SU-DHL-6 (cell line): ENCODE measurements around the gene ADARB2.

Experiments used
- H2AFZ ChIP-seq: fragments of 200-600 bp; sonication (generic); 2 replicates; pipeline ENCODE4 v1.6.1; 2014; ENCODE audit warnings: low read depth, mild to moderate bottlenecking, moderate library complexity, mixed read lengths, antibody characterized with exemption, low read length; ENCODE audit not compliant: severe bottlenecking
- H3F3A ChIP-seq: fragments of 200-600 bp; shearing (Covaris generic); 2 replicates; pipeline ENCODE4 v1.6.0; 2016; ENCODE audit warnings: antibody characterized with exemption, mild to moderate bottlenecking; ENCODE audit not compliant: insufficient read depth
- H3K27ac ChIP-seq: fragments of 200-600 bp; sonication (generic); 2 replicates; pipeline ENCODE4 v1.5.1; 2016; ENCODE audit warnings: low read depth, mild to moderate bottlenecking, low read length, moderate library complexity, mixed read lengths
- H3K27me3 ChIP-seq: fragments of 200-600 bp; sonication (generic), shearing (Covaris generic); 2 replicates; pipeline ENCODE4 v1.6.0; 2014; ENCODE audit warnings: mild to moderate bottlenecking, low read length
- H3K36me3 ChIP-seq: fragments of 200-600 bp; sonication (generic); 2 replicates; pipeline ENCODE4 v1.6.1; 2014; ENCODE audit warnings: mild to moderate bottlenecking, low read length, mixed read lengths
- H3K4me2 ChIP-seq: fragments of 300-600, 200-600 bp; shearing (Covaris generic), sonication (generic); 2 replicates; pipeline ENCODE4 v1.6.0; 2014; ENCODE audit warnings: low read length, low read depth, mild to moderate bottlenecking; ENCODE audit not compliant: poor library complexity, severe bottlenecking
- H3K4me3 ChIP-seq: fragments of 200-600 bp; sonication (generic); 2 replicates; pipeline ENCODE4 v1.5.1; 2014; ENCODE audit warnings: antibody characterized with exemption, low read length, mild to moderate bottlenecking, mixed read lengths; ENCODE audit not compliant: insufficient read depth, poor library complexity, severe bottlenecking
- H3K79me2 ChIP-seq: fragments of 200-600 bp; sonication (generic); 2 replicates; pipeline ENCODE4 v1.6.1; 2014; ENCODE audit warnings: mild to moderate bottlenecking, low read length, moderate library complexity; ENCODE audit not compliant: insufficient read depth
- H3K9ac ChIP-seq: fragments of 200-600 bp; sonication (generic); 2 replicates; pipeline ENCODE4 v1.7.0; 2014; ENCODE audit warnings: mild to moderate bottlenecking, low read length
- H3K9me2 ChIP-seq: fragments of 200-600 bp; sonication (generic); replicated peaks from 2 replicates; pipeline ENCODE4 v1.6.1; 2014; ENCODE audit warnings: low read length; ENCODE audit not compliant: insufficient read depth
- H3K9me3 ChIP-seq: fragments of 200-600 bp; sonication (generic); 2 replicates; pipeline ENCODE4 v1.6.1; 2014; ENCODE audit warnings: low read length, mixed read lengths; ENCODE audit not compliant: insufficient read depth
- H4K20me1 ChIP-seq: fragments of 200-600 bp; sonication (generic); 2 replicates; pipeline ENCODE4 v1.6.1; 2014; ENCODE audit warnings: low read depth, mild to moderate bottlenecking, antibody characterized with exemption, low read length, moderate library complexity, mixed read lengths
- CTCF ChIP-seq: fragments of 200-600 bp; sonication (generic); IDR thresholded peaks from one replicate; pipeline ENCODE4 v1.5.1; 2017; ENCODE audit warnings: antibody characterized with exemption, mild to moderate bottlenecking, low read length, moderate library complexity; ENCODE audit not compliant: insufficient read depth, poor library complexity, severe bottlenecking
- EZH2phosphoT487 ChIP-seq: fragments of 200-600 bp; sonication (generic), shearing (Covaris generic); conservative IDR thresholded peaks from 2 replicates; pipeline ENCODE4 v1.6.1; 2018; ENCODE audit warnings: mild to moderate bottlenecking, antibody characterized with exemption, low read length, moderate library complexity, mixed read lengths

ADARB2 gene

GRCh38 chr10:1230592-1231275 is 506.6 kb downstream of the ADARB2 start:
- TF ChIP-seq EZH2phosphoT487, result no peak
- TF ChIP-seq CTCF, result no peak
- no peak overlapping the region for H3K9ac ChIP-seq
- H3K9me3 ChIP-seq, result no peaks in the 10 kb centered on the region
- H2AFZ ChIP-seq, result no peak overlapping the region
- no peak overlapping the region for H3K4me2 ChIP-seq
- no peak overlapping the region for H3K4me3 ChIP-seq
- no peak overlapping the region for H3K27ac ChIP-seq
- H3K27me3 ChIP-seq, result no peaks in the 10 kb centered on the region
- H3F3A ChIP-seq, result no peaks in the 10 kb centered on the region
- H3K79me2 ChIP-seq, result no peaks in the 10 kb centered on the region
- H4K20me1 ChIP-seq, result no peaks in the 10 kb centered on the region
- H3K9me2 ChIP-seq, result no peaks in the 10 kb centered on the region
- no peaks in the 10 kb centered on the region for H3K36me3 ChIP-seq

GRCh38 chr10:1230138-1230537 is 507.2 kb downstream of the ADARB2 start:
- no peaks in the 10 kb centered on the region for H3K27me3 ChIP-seq

GRCh38 chr10:1229574-1229973 is 507.8 kb downstream of the ADARB2 start:
- no peak overlapping the region for H3K9ac ChIP-seq
- H3K79me2 ChIP-seq, result no peaks in the 10 kb centered on the region
- no peaks in the 10 kb centered on the region for H3K9me2 ChIP-seq
- H2AFZ ChIP-seq, result no peak overlapping the region
- no peaks in the 10 kb centered on the region for H3K36me3 ChIP-seq
- no peak overlapping the region for H3K4me2 ChIP-seq
- H3K27me3 ChIP-seq, result no peaks in the 10 kb centered on the region
- no peaks in the 10 kb centered on the region for H4K20me1 ChIP-seq
- no peak for TF ChIP-seq EZH2phosphoT487
- TF ChIP-seq CTCF, result no peak
- no peak overlapping the region for H3K27ac ChIP-seq
- H3K4me3 ChIP-seq, result no peak overlapping the region
- no peaks in the 10 kb centered on the region for H3F3A ChIP-seq
- no peaks in the 10 kb centered on the region for H3K9me3 ChIP-seq

More at GRCh38 chr10:1230138-1230537, 507.2 kb downstream of the ADARB2 start:
- no peak overlapping the region for H3K4me2 ChIP-seq
- no peak for TF ChIP-seq CTCF
- TF ChIP-seq EZH2phosphoT487, result no peak
- H3K9ac ChIP-seq, result no peak overlapping the region
- no peak overlapping the region for H3K4me3 ChIP-seq
- H3K27ac ChIP-seq, result no peak overlapping the region
- H3F3A ChIP-seq, result no peaks in the 10 kb centered on the region
- no peaks in the 10 kb centered on the region for H3K9me2 ChIP-seq
- no peak overlapping the region for H2AFZ ChIP-seq
- no peaks in the 10 kb centered on the region for H3K79me2 ChIP-seq
- H3K9me3 ChIP-seq, result no peaks in the 10 kb centered on the region
- no peaks in the 10 kb centered on the region for H3K36me3 ChIP-seq
- H4K20me1 ChIP-seq, result no peaks in the 10 kb centered on the region
